Placental epithelial cell (primary cell): ENCODE results near the gene TPRN. TPM values are rescaled to one million over a fixed set of nuclear protein-coding genes. Genes with fewer than 3 reads are reported as not detected.

ENCODE experiments used
- small RNA-seq: library from RNA; depleted of rRNA; stranded (forward); fragments of <200 nt; gene quantifications from one replicate; pipeline ENCODE3, GENCODE V24; 2012
- total RNA-seq: library from RNA; depleted of rRNA; stranded (reverse); fragments of >200 nt; gene quantifications from 2 replicates; pipeline ENCODE4 v1.2.3, GENCODE V29; 2012

The TPRN gene
- 8.4 and 12.2 TPM in 2 replicates for total RNA-seq

GRCh38 chr9:137200311-137201204 is at the start of gene TPRN:
Gene TPRN, minus strand, starts transcription at chr9:137200741. Its CDS starts 30 bp downstream, at chr9:137200711.

GRCh38 chr9:137240841-137241489 is 40.4 kb upstream of the TPRN start, which contains the start of gene TUBB4B:
Gene TUBB4B, plus strand, starts transcription at chr9:137241287. Its CDS starts 74 bp downstream, at chr9:137241361.

GRCh38 chr9:137230705-137231371 is 30.3 kb upstream of the TPRN start, which contains the start of gene SLC34A3:
Gene SLC34A3, plus strand, starts transcription at chr9:137230901. Its CDS starts 802 bp downstream, at chr9:137231703.

GRCh38 chr9:137227054-137227852 is 26.7 kb upstream of the TPRN start, which contains the start of gene RNF224:
Gene RNF224, plus strand, starts transcription at chr9:137227502. Its CDS starts 834 bp downstream, at chr9:137228336.

GRCh38 chr9:137224830-137225694 is 24.5 kb upstream of the TPRN start, which contains the start of gene CYSRT1:
Gene CYSRT1, plus strand, starts transcription at chr9:137225174. Its CDS starts 448 bp downstream, at chr9:137225622.

GRCh38 chr9:137222190-137223077 is 21.9 kb upstream of the TPRN start, which contains the start of gene RNF208:
Gene RNF208, minus strand, starts transcription at chr9:137222240. Its CDS starts 1,028 bp downstream, at chr9:137221212.

GRCh38 chr9:137205126-137206069 is 4.9 kb upstream of the TPRN start, which contains the start of the genes NDOR1 and TMEM203:
Gene NDOR1, plus strand, starts transcription at chr9:137205700. Its CDS starts 78 bp downstream, at chr9:137205778.
Gene TMEM203, minus strand, starts transcription at chr9:137205648. Its CDS starts 234 bp downstream, at chr9:137205414.

GRCh38 chr9:137188490-137189296 is 11.8 kb downstream of the TPRN start, which contains the start of the genes ANAPC2 and SSNA1:
Gene ANAPC2, minus strand, starts transcription at chr9:137188560. Its CDS starts 28 bp downstream, at chr9:137188532.
Gene SSNA1, plus strand, starts transcription at chr9:137188676. Its CDS starts 51 bp downstream, at chr9:137188727.

GRCh38 chr9:137169896-137170358 is 30.6 kb downstream of the TPRN start, which contains the start of gene LRRC26:
Gene LRRC26, minus strand, starts transcription at chr9:137170051. Its CDS starts 108 bp downstream, at chr9:137169943.

Small RNAs within 50 kb of the gene (small RNA-seq; reads per million reads assigned to genes)
- not detected for gene MIR3621

Other genes starting within 250 kb of the TPRN start
- gene LCN12, start 248.5 kb downstream of the TPRN start, total RNA-seq = 1.1 TPM in 1 of 2 replicates, not detected in the other
- gene PTGDS, start 223.2 kb downstream of the TPRN start, total RNA-seq = 0.76 and 2.0 TPM in 2 replicates
- gene LCNL1, start 217.7 kb downstream of the TPRN start, total RNA-seq = not detected in 2 replicates
- 11.0 and 16.8 TPM in 2 replicates for gene PAXX, start 208.3 kb downstream of the TPRN start, total RNA-seq
- gene CLIC3, start 204.2 kb downstream of the TPRN start, total RNA-seq = 328 and 397 TPM in 2 replicates
- 11.6 and 15.3 TPM in 2 replicates for gene ABCA2, start 172.5 kb downstream of the TPRN start, total RNA-seq
- gene FUT7, start 168.7 kb downstream of the TPRN start, total RNA-seq = not detected in 2 replicates
- gene NPDC1, start 154.6 kb downstream of the TPRN start, total RNA-seq = under 0.01 and 0.22 TPM in 2 replicates
- gene ENTPD2, start 146.7 kb downstream of the TPRN start, total RNA-seq = 0.11 TPM in 1 of 2 replicates, not detected in the other
- 2.4 and 5.4 TPM in 2 replicates for gene SAPCD2, start 130.2 kb downstream of the TPRN start, total RNA-seq
- 12.6 and 15.5 TPM in 2 replicates for gene UAP1L1, start 123.2 kb downstream of the TPRN start, total RNA-seq
- 70.3 and 93.4 TPM in 2 replicates for gene MAN1B1, start 113.8 kb downstream of the TPRN start, total RNA-seq
- gene DPP7, start 86.0 kb downstream of the TPRN start, total RNA-seq = 52.1 and 108 TPM in 2 replicates
- gene GRIN1, start 61.6 kb downstream of the TPRN start, total RNA-seq = under 0.01 TPM in 1 of 2 replicates, not detected in the other
- not detected in 2 replicates for gene LRRC26, start 30.7 kb downstream of the TPRN start, total RNA-seq
- gene TMEM210, start 28.7 kb downstream of the TPRN start, total RNA-seq = not detected in 2 replicates
- gene ANAPC2, start 12.2 kb downstream of the TPRN start, total RNA-seq = 28.3 and 48.3 TPM in 2 replicates
- 72.2 and 73.2 TPM in 2 replicates for gene SSNA1, start 12.1 kb downstream of the TPRN start, total RNA-seq
- 34.5 and 35.0 TPM in 2 replicates for gene TMEM203, start 4.9 kb upstream of the TPRN start, total RNA-seq
- gene NDOR1, start 5.0 kb upstream of the TPRN start, total RNA-seq = 7.3 and 7.9 TPM in 2 replicates
- under 0.01 TPM in 1 of 2 replicates, not detected in the other for gene RNF208, start 21.5 kb upstream of the TPRN start, total RNA-seq
- gene CYSRT1, start 24.4 kb upstream of the TPRN start, total RNA-seq = 0.39 and 1.1 TPM in 2 replicates
- gene RNF224, start 26.8 kb upstream of the TPRN start, total RNA-seq = 0.76 and 2.0 TPM in 2 replicates
- 0.11 and 0.39 TPM in 2 replicates for gene SLC34A3, start 30.2 kb upstream of the TPRN start, total RNA-seq
- gene TUBB4B, start 40.5 kb upstream of the TPRN start, total RNA-seq = 76.2 and 226 TPM in 2 replicates
- not detected in 2 replicates for gene STPG3, start 50.5 kb upstream of the TPRN start, total RNA-seq
- 50.3 and 57.0 TPM in 2 replicates for gene NELFB, start 54.6 kb upstream of the TPRN start, total RNA-seq
- gene TOR4A, start 77.0 kb upstream of the TPRN start, total RNA-seq = 18.1 and 25.5 TPM in 2 replicates
- gene NRARP, start 101.5 kb upstream of the TPRN start, total RNA-seq = not detected in 2 replicates
- 3.6 and 10.6 TPM in 2 replicates for gene EXD3, start 222.4 kb upstream of the TPRN start, total RNA-seq
- 0.39 and 0.43 TPM in 2 replicates for gene NOXA1, start 222.7 kb upstream of the TPRN start, total RNA-seq
- not detected in 2 replicates for gene ENTPD8, start 240.6 kb upstream of the TPRN start, total RNA-seq